ENCODE results near the gene SPRED3.

The SPRED3 gene

GRCh38 chr19:38386971-38387549 lies 1.4 kb upstream of the SPRED3 start:
- H3K4me3 ChIP-seq (ENCODE audit: insufficient read length, low read depth), result no peak overlapping the region
- DNase-seq (ENCODE audit: low read depth, low spot score), result no peak
- peaks cover 9% of the 10 kb centered on the region for H3K4me1 ChIP-seq (ENCODE audit: insufficient read depth, insufficient read length)

GRCh38 chr19:38387550-38388348 lies 748 bp upstream of the SPRED3 start, which contains the start of gene GGN:
TSS of gene GGN (minus strand) at chr19:38388034. CDS start at chr19:38387261, 773 bp downstream.
- no peaks in the 10 kb centered on the region for H3K27me3 ChIP-seq (ENCODE audit: insufficient read depth, insufficient read length)
- TF ChIP-seq SUZ12 (IDR thresholded peaks at IDR 0.05; ENCODE audit: extremely low read depth, insufficient read depth, insufficient read length) (no peak), YY1 (IDR thresholded peaks at IDR 0.05; ENCODE audit: insufficient read depth, insufficient read length) (no peak), ZNF274 (IDR thresholded peaks at IDR 0.05; ENCODE audit: low read depth, low read length) (no peak)
- H3K4me3 ChIP-seq (ENCODE audit: insufficient read length, low read depth), result peak within 1 kb of the TSS; percentile 84
- peaks cover 12% of the 10 kb centered on the region for H3K4me1 ChIP-seq (ENCODE audit: insufficient read depth, insufficient read length)
- peaks cover 33% of the 10 kb centered on the region for H3K36me3 ChIP-seq (ENCODE audit: insufficient read depth, insufficient read length, low read length)
- no peaks in the 10 kb centered on the region for H3K9me3 ChIP-seq (ENCODE audit: insufficient read depth, low read length)
- H3K9ac ChIP-seq (ENCODE audit: insufficient read length, low read depth), result peak within 1 kb of the TSS; percentile 79
- peak; percentile 87 for DNase-seq (ENCODE audit: low read depth, low spot score)

More at GRCh38 chr19:38386971-38387549, 1.4 kb upstream of the SPRED3 start:
- TF ChIP-seq YY1 (IDR thresholded peaks at IDR 0.05; ENCODE audit: insufficient read depth, insufficient read length) (no peak), SUZ12 (IDR thresholded peaks at IDR 0.05; ENCODE audit: extremely low read depth, insufficient read depth, insufficient read length) (no peak), ZNF274 (IDR thresholded peaks at IDR 0.05; ENCODE audit: low read depth, low read length) (no peak)
- H3K9me3 ChIP-seq (ENCODE audit: insufficient read depth, low read length), result no peaks in the 10 kb centered on the region
- H3K27me3 ChIP-seq (ENCODE audit: insufficient read depth, insufficient read length), result no peaks in the 10 kb centered on the region
- H3K36me3 ChIP-seq (ENCODE audit: insufficient read depth, insufficient read length, low read length), result peaks cover 38% of the 10 kb centered on the region
- H3K9ac ChIP-seq (ENCODE audit: insufficient read length, low read depth), result no peak overlapping the region

GRCh38 chr19:38389101-38389925 lies 816 bp downstream of the SPRED3 start:
- no peaks in the 10 kb centered on the region for H3K27me3 ChIP-seq (ENCODE audit: insufficient read depth, insufficient read length)
- peaks cover 10% of the 10 kb centered on the region for H3K4me1 ChIP-seq (ENCODE audit: insufficient read depth, insufficient read length)
- H3K9ac ChIP-seq (ENCODE audit: insufficient read length, low read depth), result peak overlapping the region; percentile 79
- no peaks in the 10 kb centered on the region for H3K9me3 ChIP-seq (ENCODE audit: insufficient read depth, low read length)
- no peak for DNase-seq (ENCODE audit: low read depth, low spot score)
- peaks cover 23% of the 10 kb centered on the region for H3K36me3 ChIP-seq (ENCODE audit: insufficient read depth, insufficient read length, low read length)
- TF ChIP-seq ZNF274 (IDR thresholded peaks at IDR 0.05; ENCODE audit: low read depth, low read length) (no peak), SUZ12 (IDR thresholded peaks at IDR 0.05; ENCODE audit: extremely low read depth, insufficient read depth, insufficient read length) (no peak), YY1 (IDR thresholded peaks at IDR 0.05; ENCODE audit: insufficient read depth, insufficient read length) (no peak)
- peak overlapping the region; percentile 84 for H3K4me3 ChIP-seq (ENCODE audit: insufficient read length, low read depth)

GRCh38 chr19:38389957-38390924 lies 1.7 kb downstream of the SPRED3 start:
- no peak for DNase-seq (ENCODE audit: low read depth, low spot score)
- TF ChIP-seq YY1 (IDR thresholded peaks at IDR 0.05; ENCODE audit: insufficient read depth, insufficient read length) (no peak), ZNF274 (IDR thresholded peaks at IDR 0.05; ENCODE audit: low read depth, low read length) (no peak), SUZ12 (IDR thresholded peaks at IDR 0.05; ENCODE audit: extremely low read depth, insufficient read depth, insufficient read length) (no peak)
- H3K27me3 ChIP-seq (ENCODE audit: insufficient read depth, insufficient read length), result no peaks in the 10 kb centered on the region
- H3K36me3 ChIP-seq (ENCODE audit: insufficient read depth, insufficient read length, low read length), result peaks cover 18% of the 10 kb centered on the region
- peak overlapping the region; percentile 44 for H3K9ac ChIP-seq (ENCODE audit: insufficient read length, low read depth)
- H3K4me1 ChIP-seq (ENCODE audit: insufficient read depth, insufficient read length), result peaks cover 7% of the 10 kb centered on the region
- H3K9me3 ChIP-seq (ENCODE audit: insufficient read depth, low read length), result no peaks in the 10 kb centered on the region
- H3K4me3 ChIP-seq (ENCODE audit: insufficient read length, low read depth), result no peak overlapping the region

- H3K9ac ChIP-seq (ENCODE audit: insufficient read length, low read depth), result peak overlapping the region; percentile 33
- peaks cover 7% of the 10 kb centered on the region for H3K4me1 ChIP-seq (ENCODE audit: insufficient read depth, insufficient read length)
- H3K27me3 ChIP-seq (ENCODE audit: insufficient read depth, insufficient read length), result no peaks in the 10 kb centered on the region
Observed at GRCh38 chr19:38391911-38392464, 3.5 kb downstream of the SPRED3 start.

More at GRCh38 chr19:38391911-38392464, 3.5 kb downstream of the SPRED3 start:
- H3K9me3 ChIP-seq (ENCODE audit: insufficient read depth, low read length), result no peaks in the 10 kb centered on the region
- no peak for DNase-seq (ENCODE audit: low read depth, low spot score)
- no peak for TF ChIP-seq SUZ12 (IDR thresholded peaks at IDR 0.05; ENCODE audit: extremely low read depth, insufficient read depth, insufficient read length)
- TF ChIP-seq YY1 (IDR thresholded peaks at IDR 0.05; ENCODE audit: insufficient read depth, insufficient read length), result no peak
- no peak for TF ChIP-seq ZNF274 (IDR thresholded peaks at IDR 0.05; ENCODE audit: low read depth, low read length)
- H3K4me3 ChIP-seq (ENCODE audit: insufficient read length, low read depth), result no peak overlapping the region
- H3K36me3 ChIP-seq (ENCODE audit: insufficient read depth, insufficient read length, low read length), result peaks cover 11% of the 10 kb centered on the region

All from NT2/D1 (cell line).